Muscle of arm (tissue), 14 donors: ENCODE measurements around the gene MAP4K2. TPM values are rescaled to one million over a fixed set of nuclear protein-coding genes. Genes with fewer than 3 reads are reported as not detected.
A peak's percentile ranks its signal among the peaks of the same experiment; 100 is the strongest.
"Not testable (repeated sequence)": the region's sequence is repeated elsewhere in the genome, so short reads cannot be mapped to it uniquely, and the experiment has no call there.

Experiments used
- DNase-seq: peaks from one replicate; pipeline ENCODE4 v3.0.0-alpha.2; 2013
- long read RNA-seq, 11 donors: transcript quantifications; one replicate each; lab custom pipeline, GENCODE V29; 2026
- polyA plus RNA-seq, 12 donors: library from polyadenylated mRNA; unstranded; fragments of 120-200 nt; gene quantifications; one replicate each; pipeline ENCODE4 v1.2.1, GENCODE V29; 2013; ENCODE audit not compliant: insufficient read length in 12 of 12

Gene MAP4K2
- polyA plus RNA-seq = 10 to 100 TPM in 7 of 12 donors, 1 to 10 TPM in 4, not detected in 1; 6.5 to 23.7 (median 10.8) TPM
- long read RNA-seq, donor 1 = 0 reads
- long read RNA-seq, donor 2, full-length matches to known transcripts = 1 of 1 reads
- long read RNA-seq, donor 2, partial matches to known transcripts = 0 of 1 reads
- long read RNA-seq, donor 2, other reads (novel, unspliced or antisense) = 0 of 1 reads
- long read RNA-seq, donor 3 = 0 reads
- long read RNA-seq, donor 4 = 0 reads
- long read RNA-seq, donor 5 = 0 reads
- long read RNA-seq, donor 6, full-length matches to known transcripts = 1 of 1 reads
- long read RNA-seq, donor 6, partial matches to known transcripts = 0 of 1 reads
- long read RNA-seq, donor 6, other reads (novel, unspliced or antisense) = 0 of 1 reads
- long read RNA-seq, donor 7 = 0 reads
- long read RNA-seq, donor 8, full-length matches to known transcripts = 1 of 1 reads
- long read RNA-seq, donor 8, partial matches to known transcripts = 0 of 1 reads
- long read RNA-seq, donor 8, other reads (novel, unspliced or antisense) = 0 of 1 reads
- long read RNA-seq, donor 9 = 0 reads
- long read RNA-seq, donor 10 = 0 reads
- long read RNA-seq, donor 11, full-length matches to known transcripts = 1 of 1 reads
- long read RNA-seq, donor 11, partial matches to known transcripts = 0 of 1 reads
- long read RNA-seq, donor 11, other reads (novel, unspliced or antisense) = 0 of 1 reads

DNA sequence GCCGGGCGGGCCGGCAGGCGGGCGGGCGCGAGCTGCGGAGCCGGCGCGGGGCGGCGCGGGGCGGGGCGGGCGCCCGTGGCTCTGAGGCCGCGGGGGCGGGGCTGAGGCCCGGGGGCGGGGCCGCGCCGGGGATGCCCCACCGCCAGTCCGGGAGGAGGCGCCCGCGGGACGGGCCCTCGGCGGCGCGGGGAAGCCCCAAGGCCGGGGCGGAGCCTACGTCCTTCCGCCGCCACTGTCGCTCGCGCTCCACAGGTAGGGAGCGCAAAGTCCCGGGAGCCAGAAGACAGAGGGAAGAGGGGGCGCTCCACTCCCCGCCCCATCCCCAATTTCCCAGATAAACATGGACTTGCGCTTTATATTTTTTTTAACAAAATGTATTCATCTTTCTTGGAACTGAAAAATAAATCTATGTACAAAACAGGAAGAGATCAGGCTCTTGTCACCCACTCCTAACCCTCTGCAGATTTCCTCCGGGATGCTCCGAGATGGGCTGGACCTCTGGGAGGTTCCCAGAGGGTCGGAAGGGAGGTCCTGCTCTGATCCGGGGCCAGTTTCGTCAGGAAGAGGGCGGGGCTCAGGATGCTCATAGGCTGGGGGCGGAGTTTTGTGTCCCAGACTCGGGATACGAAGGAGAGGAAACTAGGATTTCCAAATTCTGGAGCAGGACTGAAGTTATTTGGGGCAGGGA is at the start of gene MAP4K2:
TSS of gene MAP4K2 (minus strand) at position 57 of the 688 bp plus-strand sequence. CDS start 65 bp downstream, outside the sequence.
- DNase-seq = peak; percentile 86

- no peak for DNase-seq
Measured at GRCh38 chr11:64851831-64852351, 48.9 kb upstream of the MAP4K2 start.

DNA sequence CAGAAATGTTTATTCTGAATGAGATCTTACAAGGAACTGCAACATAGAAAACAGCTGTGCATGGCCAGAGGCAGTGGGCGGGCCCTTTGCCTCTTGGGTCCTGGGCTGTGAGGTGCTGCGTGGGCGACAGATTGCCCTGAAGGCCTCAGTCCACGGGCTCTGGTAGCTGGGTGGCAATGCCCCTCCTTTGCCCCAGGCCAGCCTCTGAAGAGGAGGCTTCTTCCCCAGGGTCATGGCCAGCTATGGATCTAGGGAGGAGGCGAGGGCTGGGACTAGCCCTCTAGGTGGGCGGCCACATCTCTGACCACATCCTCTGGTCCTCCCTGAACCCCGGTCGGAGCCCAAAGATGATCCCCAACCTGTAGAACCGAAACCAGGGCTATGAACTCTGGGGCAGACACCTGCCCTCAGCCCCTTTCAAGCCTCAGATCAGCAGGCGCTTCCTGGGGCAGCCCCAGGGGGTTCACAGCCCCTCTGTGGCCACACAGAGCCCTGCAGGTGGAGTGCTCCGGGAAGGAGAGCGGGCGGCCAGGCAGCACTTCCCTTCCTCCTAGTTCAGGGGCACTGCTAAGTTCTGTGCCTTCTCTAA is 48.1 kb upstream of the MAP4K2 start:
- no peak for DNase-seq

GRCh38 chr11:64849598-64850356 is 46.8 kb upstream of the MAP4K2 start:
- no peak for DNase-seq

- DNase-seq = no peak
Measured at GRCh38 chr11:64848826-64849597, 46.0 kb upstream of the MAP4K2 start.

DNA sequence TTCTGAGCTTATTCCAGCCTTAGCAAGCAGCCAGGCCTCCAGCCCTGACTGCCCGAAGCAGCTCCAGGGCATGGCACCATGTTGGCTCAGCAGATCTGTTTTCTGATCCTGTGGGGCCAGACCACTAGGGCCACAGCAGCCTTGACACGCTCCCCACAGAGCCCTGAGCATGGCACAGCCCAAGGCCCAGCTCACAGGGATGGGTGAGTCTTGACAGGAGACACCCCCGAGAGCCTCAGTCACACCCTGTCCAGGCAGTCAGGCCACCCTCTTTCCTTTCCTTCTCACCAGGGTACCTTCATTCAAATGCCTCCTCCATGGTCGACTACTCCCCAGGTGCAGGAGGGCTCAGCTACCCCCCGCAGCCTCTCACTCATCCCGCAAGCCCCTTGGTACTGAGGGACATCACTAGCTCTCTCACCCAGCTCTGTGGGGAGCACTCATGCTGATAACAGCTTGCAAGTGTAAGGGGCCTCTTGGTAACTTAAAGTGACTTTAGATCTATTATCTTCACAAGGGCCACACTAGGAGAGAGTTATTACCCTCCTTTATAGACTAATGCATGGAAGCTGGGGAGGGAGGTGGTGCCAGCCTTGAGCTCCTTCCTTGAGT is 45.3 kb upstream of the MAP4K2 start:
- DNase-seq = no peak

GRCh38 chr11:64846998-64847666 is 44.1 kb upstream of the MAP4K2 start:
- DNase-seq = peak; percentile 89

DNA sequence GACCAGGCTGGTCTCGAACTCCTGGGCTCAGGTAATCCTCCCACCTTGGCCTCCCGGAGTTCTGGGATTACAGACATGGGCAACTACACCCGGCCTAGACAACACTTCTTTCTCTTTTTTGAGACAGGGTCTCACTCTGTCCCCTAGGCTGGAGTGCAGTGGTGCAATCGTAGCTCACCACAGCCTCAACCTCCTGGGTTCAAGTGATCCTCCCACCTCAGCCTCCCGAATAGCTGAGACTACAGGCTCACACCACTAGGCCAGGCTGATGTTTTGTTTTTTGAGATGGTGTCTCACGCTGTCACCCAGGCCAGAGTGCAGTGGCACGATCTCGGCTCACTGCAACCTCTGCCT is 42.7 kb upstream of the MAP4K2 start:
- not testable (repeated sequence) for DNase-seq

- DNase-seq = no peak
Measured at GRCh38 chr11:64845129-64845775, 42.2 kb upstream of the MAP4K2 start.

GRCh38 chr11:64844330-64845128 is 41.5 kb upstream of the MAP4K2 start, which contains the start of gene CDC42BPG:
TSS of gene CDC42BPG (minus strand) at chr11:64844653. CDS start at chr11:64844569, 84 bp downstream.
- DNase-seq = peak; percentile 64

GRCh38 chr11:64843686-64844329 is 40.8 kb upstream of the MAP4K2 start:
- DNase-seq = no peak

DNA sequence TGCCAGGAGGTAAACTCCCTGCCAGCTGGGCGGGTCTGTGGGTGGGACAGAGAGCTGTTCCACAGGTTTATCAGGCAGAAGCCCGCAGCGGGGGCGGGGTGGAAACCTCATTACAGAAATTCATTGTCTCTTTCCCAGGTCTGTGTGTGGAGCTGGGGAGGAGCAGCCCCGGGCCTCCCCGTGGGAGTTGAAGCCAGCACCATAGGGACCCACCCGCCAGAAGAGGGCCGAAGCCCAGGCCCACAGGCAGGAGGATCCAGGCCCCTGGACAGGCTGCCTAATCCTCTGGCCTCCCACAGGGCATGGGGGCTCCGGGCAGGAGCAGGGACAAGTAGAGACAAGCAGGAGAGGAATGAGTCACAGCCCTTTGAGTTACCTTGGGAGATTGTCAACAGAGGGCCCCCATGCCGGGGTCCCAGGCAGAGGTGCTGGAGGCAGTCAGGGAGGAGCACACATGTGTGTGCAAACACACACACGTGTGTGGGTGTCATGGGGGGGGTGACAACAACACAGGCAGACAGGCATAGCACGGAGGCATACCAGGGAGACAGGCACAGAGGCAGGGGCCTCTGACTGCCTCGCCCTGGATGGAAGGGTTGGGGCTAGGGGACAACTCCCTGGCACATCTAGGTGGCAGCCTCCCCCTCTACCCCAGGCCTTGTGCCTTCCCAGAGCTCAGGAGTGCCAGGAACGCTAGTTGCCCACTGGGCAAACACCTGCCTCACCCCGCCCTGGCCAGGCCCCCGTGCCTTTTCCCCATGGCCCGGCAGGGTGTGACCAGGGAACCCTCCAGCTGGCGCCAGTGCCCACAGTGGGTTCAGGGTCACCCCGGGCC is 40.1 kb upstream of the MAP4K2 start:
- no peak for DNase-seq

GRCh38 chr11:64842366-64842759 is 39.3 kb upstream of the MAP4K2 start:
- no peak for DNase-seq

DNA sequence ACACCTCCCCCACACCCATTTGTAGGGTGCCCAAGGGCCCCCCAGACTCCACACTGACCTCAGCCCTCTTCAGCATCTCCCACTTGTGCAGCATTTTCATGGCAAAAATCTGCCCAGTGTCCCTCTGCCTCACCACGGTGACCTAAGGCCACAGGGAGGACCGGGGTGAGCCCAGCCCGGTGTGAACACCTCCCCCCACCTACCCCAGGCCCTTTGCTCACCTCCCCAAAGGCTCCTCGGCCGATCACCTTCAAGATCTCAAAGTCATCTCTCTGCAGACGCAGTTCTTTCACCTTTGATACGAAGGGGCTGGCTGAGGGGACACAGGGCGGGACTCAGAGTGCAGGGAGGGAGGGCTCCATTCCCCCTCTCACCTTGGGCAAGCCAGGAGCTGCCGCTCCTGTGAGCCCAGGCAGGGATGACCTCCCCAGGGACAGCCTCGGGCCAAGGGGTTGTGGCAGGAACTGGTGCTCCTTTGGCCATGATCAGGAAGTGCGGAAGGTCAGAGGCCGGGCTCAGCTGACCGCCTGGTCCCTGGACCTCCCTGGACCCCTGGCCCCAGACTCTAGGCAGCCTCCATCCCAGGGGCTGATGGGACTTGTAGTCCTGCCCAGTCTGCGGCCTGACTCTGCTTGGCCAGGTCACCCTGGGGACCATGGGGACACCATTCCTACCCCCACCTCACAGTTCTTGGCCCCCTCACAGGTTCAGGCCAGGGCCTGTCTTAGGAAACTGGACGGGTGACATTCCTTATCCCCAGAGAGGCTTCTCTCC is 38.8 kb upstream of the MAP4K2 start:
- DNase-seq = no peak
